Measurements from ENCODE around the gene PHPT1.
"Not testable (repeated sequence)": the region's sequence is repeated elsewhere in the genome, so short reads cannot be mapped to it uniquely, and the experiment has no call there.

PHPT1 gene

DNA sequence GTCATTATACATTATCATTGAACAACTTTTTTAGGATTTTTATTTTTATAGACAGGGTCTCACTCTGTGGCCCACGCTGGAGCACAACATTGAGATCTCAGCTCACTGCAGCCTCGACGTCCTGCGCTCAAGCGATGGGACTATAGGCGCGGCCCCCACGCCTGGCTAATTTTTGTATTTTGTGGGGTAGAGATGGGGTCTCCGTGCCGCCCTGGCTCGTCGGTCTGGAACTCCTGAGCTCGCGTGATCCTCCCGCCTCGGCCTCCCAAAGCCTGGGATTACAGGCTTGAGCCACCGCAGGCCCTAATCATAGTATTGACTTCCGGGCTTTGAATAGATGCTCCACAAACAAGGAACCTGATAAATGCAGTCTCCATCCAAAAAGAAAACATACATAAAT, 18.3 kb downstream of the PHPT1 start:
- TF ChIP-seq, protein P1, sequence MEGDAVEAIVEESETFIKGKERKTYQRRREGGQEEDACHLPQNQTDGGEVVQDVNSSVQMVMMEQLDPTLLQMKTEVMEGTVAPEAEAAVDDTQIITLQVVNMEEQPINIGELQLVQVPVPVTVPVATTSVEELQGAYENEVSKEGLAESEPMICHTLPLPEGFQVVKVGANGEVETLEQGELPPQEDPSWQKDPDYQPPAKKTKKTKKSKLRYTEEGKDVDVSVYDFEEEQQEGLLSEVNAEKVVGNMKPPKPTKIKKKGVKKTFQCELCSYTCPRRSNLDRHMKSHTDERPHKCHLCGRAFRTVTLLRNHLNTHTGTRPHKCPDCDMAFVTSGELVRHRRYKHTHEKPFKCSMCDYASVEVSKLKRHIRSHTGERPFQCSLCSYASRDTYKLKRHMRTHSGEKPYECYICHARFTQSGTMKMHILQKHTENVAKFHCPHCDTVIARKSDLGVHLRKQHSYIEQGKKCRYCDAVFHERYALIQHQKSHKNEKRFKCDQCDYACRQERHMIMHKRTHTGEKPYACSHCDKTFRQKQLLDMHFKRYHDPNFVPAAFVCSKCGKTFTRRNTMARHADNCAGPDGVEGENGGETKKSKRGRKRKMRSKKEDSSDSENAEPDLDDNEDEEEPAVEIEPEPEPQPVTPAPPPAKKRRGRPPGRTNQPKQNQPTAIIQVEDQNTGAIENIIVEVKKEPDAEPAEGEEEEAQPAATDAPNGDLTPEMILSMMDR (conservative IDR thresholded peaks at IDR 0.05): no peak
- no peak overlapping the region for H3K27ac ChIP-seq

DNA sequence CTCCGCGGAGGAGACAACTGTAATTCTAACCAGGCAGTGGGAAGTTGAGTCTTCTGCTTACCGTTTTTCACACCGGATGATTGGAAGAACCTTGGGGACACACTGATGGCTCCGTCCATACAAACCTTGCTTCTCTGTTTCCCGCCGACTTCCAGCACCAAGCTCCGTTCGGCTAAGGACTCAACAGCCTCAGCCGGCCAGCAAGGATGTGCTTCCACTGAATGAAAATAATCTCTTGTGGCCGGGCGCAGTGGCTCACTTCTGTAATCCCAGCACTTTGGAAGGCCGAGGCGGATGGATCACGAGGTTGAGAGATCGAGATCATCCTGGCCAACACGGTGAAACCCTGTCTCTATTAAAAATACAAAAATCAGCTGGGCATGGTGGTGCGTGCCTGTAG, 18.7 kb downstream of the PHPT1 start:
- TF ChIP-seq, protein P1 (conservative IDR thresholded peaks at IDR 0.05): no peak
- no peak overlapping the region for H3K27ac ChIP-seq

DNA sequence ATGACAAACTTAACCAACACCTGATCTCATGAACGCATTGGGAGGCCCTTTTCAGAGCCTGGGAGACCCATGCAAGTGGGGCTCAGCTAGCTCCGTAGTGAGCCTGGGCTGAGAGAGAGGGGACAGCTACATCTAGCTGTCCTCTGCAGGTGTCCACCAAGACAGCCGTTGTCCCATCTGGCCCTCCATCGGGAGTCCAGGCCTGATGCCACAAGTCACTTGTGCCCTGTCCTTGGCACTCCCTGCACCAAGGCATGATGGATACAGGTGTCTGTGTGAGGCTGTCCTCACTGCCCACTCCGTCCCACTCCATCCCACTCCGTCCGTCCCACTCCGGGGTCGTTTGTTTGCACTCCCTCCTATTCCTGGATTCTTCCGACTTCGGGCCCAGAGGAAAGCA, 19.4 kb downstream of the PHPT1 start:
- H3K27ac ChIP-seq: no peak overlapping the region
- TF ChIP-seq, protein P1 (conservative IDR thresholded peaks at IDR 0.05): no peak

DNA sequence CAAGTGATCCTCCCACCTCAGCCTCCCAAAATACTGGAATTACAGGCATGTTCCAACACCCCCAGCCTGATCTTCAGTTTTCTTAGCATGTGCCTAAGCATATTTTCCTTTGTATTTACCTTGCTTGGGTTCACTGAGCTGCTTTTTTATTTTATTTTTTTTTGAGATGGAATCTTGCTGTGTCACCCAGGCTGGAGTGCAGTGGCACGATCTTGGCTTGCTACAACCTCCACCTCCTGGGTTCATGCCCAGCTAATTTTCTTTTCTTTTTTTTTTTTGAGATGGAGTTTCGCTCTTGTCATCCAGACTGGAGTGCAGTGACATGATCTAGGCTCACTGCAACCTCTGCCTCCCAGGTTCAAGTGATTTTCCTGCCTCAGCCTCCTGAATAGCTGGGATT, 20.4 kb downstream of the PHPT1 start:
- not testable (repeated sequence) for H3K27ac ChIP-seq

DNA sequence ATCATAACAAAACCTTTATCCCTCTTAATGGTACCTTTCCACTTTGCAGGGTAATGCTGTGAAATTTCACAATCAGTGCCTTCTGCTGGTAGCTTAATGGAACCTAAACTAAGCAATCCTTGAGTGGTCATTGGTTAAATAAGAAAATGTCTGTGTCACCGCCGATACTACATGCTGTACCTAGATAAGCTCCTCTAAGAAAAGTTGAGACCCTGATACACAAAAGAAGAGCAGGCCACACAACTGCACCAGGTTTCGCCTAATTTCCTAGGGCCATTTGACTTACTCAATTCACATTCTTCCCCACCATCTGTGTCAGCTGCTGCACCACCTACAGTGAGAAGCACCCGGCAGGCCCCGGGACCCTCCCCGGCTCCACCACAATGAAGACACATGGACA, 25.9 kb downstream of the PHPT1 start:
- TF ChIP-seq, protein P1 (conservative IDR thresholded peaks at IDR 0.05): no peak

DNA sequence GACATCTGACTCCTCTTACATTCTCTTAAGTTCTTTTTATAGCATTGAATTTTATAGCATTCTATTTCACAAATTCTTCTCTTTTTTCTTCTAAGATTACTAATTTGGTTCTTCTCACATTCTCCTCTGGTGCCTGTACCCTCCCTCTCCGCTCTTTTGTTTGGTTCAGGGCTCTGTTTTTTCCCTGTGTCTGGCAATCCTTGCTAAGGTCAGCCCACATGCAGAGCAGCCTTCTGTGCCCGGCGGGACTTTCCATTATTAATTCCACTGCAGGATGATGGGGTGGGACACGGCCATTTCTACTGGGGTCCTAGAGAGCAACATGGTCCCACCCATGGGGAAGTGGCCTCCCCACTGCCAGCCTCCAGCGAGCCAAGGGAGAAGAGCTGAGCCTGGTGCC, 27.3 kb downstream of the PHPT1 start:
- TF ChIP-seq, protein P1 (conservative IDR thresholded peaks at IDR 0.05): no peak

More for the DNA sequence above, 25.9 kb downstream of the PHPT1 start:
- H3K27ac ChIP-seq: no peak overlapping the region

DNA sequence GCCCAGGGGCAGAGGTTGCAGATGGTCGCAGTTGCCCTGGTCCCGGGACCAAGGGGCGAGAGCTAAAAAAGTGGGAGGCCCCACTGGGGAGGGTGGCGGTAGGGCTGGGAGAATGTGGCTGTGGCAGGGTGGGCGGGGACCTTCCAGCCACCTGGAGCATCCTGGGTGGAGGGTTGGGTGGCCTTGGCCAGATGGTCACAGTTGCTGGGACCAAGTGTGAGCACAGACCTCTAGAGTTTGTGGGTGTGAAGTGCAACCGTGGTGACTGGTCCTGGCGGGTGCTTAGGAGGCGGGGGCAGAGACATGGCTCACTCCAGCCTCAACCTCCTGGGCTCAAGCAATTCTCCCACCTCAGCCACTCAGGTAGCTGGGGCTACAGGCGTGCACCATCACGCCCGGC, 31.4 kb downstream of the PHPT1 start:
- TF ChIP-seq, protein P1 (conservative IDR thresholded peaks at IDR 0.05): no peak
- H3K27ac ChIP-seq: no peak overlapping the region

More for the DNA sequence above, 27.3 kb downstream of the PHPT1 start:
- no peak overlapping the region for H3K27ac ChIP-seq

DNA sequence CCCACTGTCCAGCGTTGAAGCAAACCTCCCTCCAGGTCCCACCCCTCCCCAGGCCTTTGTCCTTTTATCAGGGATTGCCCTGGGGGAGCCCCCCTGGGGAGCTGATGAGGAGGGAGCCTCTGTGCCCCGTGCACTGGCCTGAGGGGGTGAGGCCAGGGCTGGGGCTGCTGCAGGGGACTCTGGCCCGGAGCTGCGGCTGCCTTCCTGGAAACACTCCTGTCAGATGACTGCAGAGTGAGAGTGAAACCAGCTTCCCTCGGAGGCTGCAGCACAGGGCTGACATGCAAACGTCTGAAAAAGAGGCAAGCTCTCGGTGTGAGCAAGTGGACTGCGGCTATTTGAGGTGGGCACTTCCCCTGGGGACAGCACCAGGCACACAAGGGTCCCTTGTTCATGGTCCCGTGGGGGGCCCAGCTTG, 32.5 kb downstream of the PHPT1 start:
- no peak overlapping the region for H3K27ac ChIP-seq
- TF ChIP-seq, protein P1 (conservative IDR thresholded peaks at IDR 0.05): no peak

Data from VCaP (cell line).